Daoy (cell line): Measurements from ENCODE around the gene SALL4. TPM values are rescaled to one million over a fixed set of nuclear protein-coding genes. Genes with fewer than 3 reads are reported as not detected.
"Not testable (repeated sequence)": the region's sequence is repeated elsewhere in the genome, so short reads cannot be mapped to it uniquely, and the experiment has no call there.

Experiments
- DNase-seq: peaks from one replicate; pipeline ENCODE4 v3.0.0-alpha.2; 2015; ENCODE audit warnings: low read depth
- total RNA-seq: library from RNA; depleted of rRNA; stranded (reverse); fragments of >200 nt; shearing (Covaris generic); gene quantifications from 2 replicates; pipeline ENCODE4 v1.2.3, GENCODE V29; 2014

Gene SALL4
- total RNA-seq, 1 experiment from 2014 or later: 0.86 TPM

- no peak for DNase-seq
Observed at GRCh38 chr20:51801823-51802123, 548 bp downstream of the SALL4 start.

- peak; percentile 19 for DNase-seq
Observed at GRCh38 chr20:51801122-51801822, 1.0 kb downstream of the SALL4 start.

- peak; percentile 38 for DNase-seq
Observed at GRCh38 chr20:51800872-51801121, 1.5 kb downstream of the SALL4 start.

- DNase-seq: peak; percentile 71
Observed at GRCh38 chr20:51800060-51800871, 2.1 kb downstream of the SALL4 start.

GRCh38 chr20:51799401-51799860 is 2.9 kb downstream of the SALL4 start:
- DNase-seq: no peak

GRCh38 chr20:51797357-51798025 is 4.8 kb downstream of the SALL4 start:
- no peak for DNase-seq

- DNase-seq: no peak
Observed at GRCh38 chr20:51796340-51796739, 6.0 kb downstream of the SALL4 start.

- DNase-seq: no peak
Observed at GRCh38 chr20:51792960-51793359, 9.4 kb downstream of the SALL4 start.

- no peak for DNase-seq
Observed at GRCh38 chr20:51791626-51792025, 10.7 kb downstream of the SALL4 start.

GRCh38 chr20:51790256-51790655 is 12.1 kb downstream of the SALL4 start:
- DNase-seq: no peak

GRCh38 chr20:51789434-51789833 is 12.9 kb downstream of the SALL4 start:
- DNase-seq: no peak

- no peak for DNase-seq
Observed at GRCh38 chr20:51788822-51789221, 13.5 kb downstream of the SALL4 start.

GRCh38 chr20:51784299-51784698 is 18.0 kb downstream of the SALL4 start:
- DNase-seq: no peak

GRCh38 chr20:51778229-51778759 is 24.0 kb downstream of the SALL4 start:
- not testable (repeated sequence) for DNase-seq

GRCh38 chr20:51775241-51775640 is 27.1 kb downstream of the SALL4 start:
- DNase-seq: no peak

- no peak for DNase-seq
Observed at GRCh38 chr20:51772236-51772635, 30.1 kb downstream of the SALL4 start.

GRCh38 chr20:51769976-51770615 is 32.2 kb downstream of the SALL4 start:
- no peak for DNase-seq

- no peak for DNase-seq
Observed at GRCh38 chr20:51768759-51769517, 33.4 kb downstream of the SALL4 start.

- DNase-seq: peak; percentile 36
Observed at GRCh38 chr20:51767867-51768758, 34.2 kb downstream of the SALL4 start, which contains the start of gene ATP9A. ATP9A (minus strand) TSS chr20:51768390; CDS start chr20:51768369, 21 bp downstream.
